Ovary (tissue), 9 donors: ENCODE measurements around the gene GLIS2. TPM values are rescaled to one million over a fixed set of nuclear protein-coding genes. Genes with fewer than 3 reads are reported as not detected.

ENCODE experiments used
- DNase-seq, 5 donors: peaks; one replicate each; pipeline ENCODE4 v3.0.0-alpha.2; 2019 to 2020
- H3K27ac ChIP-seq, 2 donors: fragments of 200-600 bp; one replicate each; pipeline versions ENCODE4 v1.5.1 to v1.8.0; 2019 to 2022
- H3K27me3 ChIP-seq: fragments of 200-600 bp; one replicate; pipeline ENCODE4 v1.8.0; 2022
- H3K36me3 ChIP-seq: fragments of 200-600 bp; sonication (generic); one replicate; pipeline ENCODE4 v1.5.1; 2019
- H3K4me1 ChIP-seq: one replicate; pipeline ENCODE4 v1.8.1; 2013; ENCODE audit warnings: mild to moderate bottlenecking, moderate library complexity; ENCODE audit not compliant: insufficient read depth
- H3K4me3 ChIP-seq: fragments of 200-600 bp; sonication (generic); one replicate; pipeline ENCODE4 v1.5.1; 2017
- H3K9me3 ChIP-seq, 2 donors: fragments of 200-600 bp in 1 of 2; sonication (generic) in 1 of 2; one replicate each; pipeline versions ENCODE4 v1.5.1 to v1.8.1; 2013 to 2019; ENCODE audit warnings: mild to moderate bottlenecking in 1 of 2, moderate library complexity in 1 of 2
- CTCF ChIP-seq, 3 donors: fragments of 450-650 bp in 2 of 3; fragments of 200-600 bp in 1 of 3; IDR thresholded peaks; one replicate each; pipeline versions ENCODE4 v1.5.1 to v1.8.0; 2016 to 2022; ENCODE audit warnings: antibody characterized with exemption in 3 of 3, mild to moderate bottlenecking in 1 of 3
- EP300 ChIP-seq: sonication (generic); formaldehyde crosslinking; IDR thresholded peaks from one replicate; pipeline ENCODE4 v1.6.1; 2017; ENCODE audit warnings: antibody characterized with exemption
- POLR2A ChIP-seq: fragments of 450-650 bp; IDR thresholded peaks from one replicate; pipeline ENCODE4 v1.6.1; 2017; ENCODE audit warnings: antibody characterized with exemption, mild to moderate bottlenecking, moderate library complexity
- WGBS, 3 donors: extraction: QIAGEN DNeasy Blood & Tissue Kit in 1 of 3; methylation state at CpG; one replicate each; pipeline versions ENCODE4 v1.1.5 to v1.1.7; 2013 to 2017; 5-methylcytosine and 5-hydroxymethylcytosine counted together
- intact Hi-C, 4 donors: fragments of 100-400 bp; cut with DNase I; formaldehyde crosslinking; loops; one replicate each; pipeline versions ENCODE4 v1.11.0 to v1.15.1; 2022 to 2023
- polyA plus RNA-seq, 2 donors: library from polyadenylated mRNA; stranded (reverse); fragments of 200-250 nt in 1 of 2; fragments of 350-450 nt in 1 of 2; fragmentation: Illumina TruSeq in 1 of 2; extraction: RNeasy Lipid Tissue Mini Kit (QIAGEN cat#74804) in 1 of 2; gene quantifications; one replicate each; pipeline ENCODE4 v1.2.3, GENCODE V29; 2013 to 2014
- total RNA-seq, 7 donors: library from RNA; depleted of rRNA in 2 of 7; stranded (reverse); fragments of >200 nt in 2 of 7; fragmentation: NEBNext Ultra II Directional in 3 of 7; extraction: Animal tissue kit (Norgen Biotek cat#: 25700) in 3 of 7; gene quantifications; one replicate each; pipeline versions ENCODE4 v1.1.0 to v1.2.4, GENCODE V29; 2016 to 2023
- donor health status: DM: no; HTN: no; CAD: no; lungs with moderate emphysema.
- donor health status: DM: no; HTN: no; CAD: no.
- donor health status: Bipolar disorder and iron deficiency.
- donor health status: DM: yes; HTN: yes; CAD: no.
- donor health status: DM: no; HTN: no; CAD: no.
- donor health status: DM: yes; HTN: yes; CAD: no.

GLIS2 gene
- total and polyA plus RNA-seq, 9 donors, result 1.6 to 79.5 (median 38.4) TPM

- Histone ChIP-seq H3K4me1 (peaks cover 18% of the 10 kb centered on the region), H3K4me3 (no peak overlapping the region), H3K27me3 (no peaks in the 10 kb centered on the region), H3K36me3 (no peaks in the 10 kb centered on the region), H3K9me3 (no peaks in the 10 kb centered on the region), H3K27ac (peak overlapping the region in 1 of 2 donors; percentile 18)
- TF ChIP-seq CTCF (IDR thresholded peaks at IDR 0.05) (no peak), EP300 (no peak), POLR2A (no peak)
- intact Hi-C loops, result no loop called here
- 82 to 87% (median 83%) methylated on average over 8 of the region's 8 CpGs for WGBS, 3 donors
- DNase-seq, result no peak
Observed at GRCh38 chr16:4347010-4347409, 31.1 kb downstream of the GLIS2 start.

GRCh38 chr16:4347765-4348509, 32.1 kb downstream of the GLIS2 start:
- H3K36me3 ChIP-seq, result no peaks in the 10 kb centered on the region
- no peak for TF ChIP-seq POLR2A
- no peak for TF ChIP-seq CTCF (IDR thresholded peaks at IDR 0.05)
- no peak for TF ChIP-seq EP300
- H3K4me3 ChIP-seq, result no peak overlapping the region
- no peaks in the 10 kb centered on the region for H3K9me3 ChIP-seq
- H3K27me3 ChIP-seq, result no peaks in the 10 kb centered on the region
- peaks cover 18% of the 10 kb centered on the region for H3K4me1 ChIP-seq
- DNase-seq, result peak in 1 of 5 donors; percentile 62
- intact Hi-C loops, result no loop called here
- H3K27ac ChIP-seq, result peak overlapping the region in 1 of 2 donors; percentile 18
- WGBS, 3 donors, result 28 to 35% (median 33%) methylated on average over 17 of the region's 17 CpGs

GRCh38 chr16:4349332-4349731, 33.5 kb downstream of the GLIS2 start:
- H3K9me3 ChIP-seq, result no peaks in the 10 kb centered on the region
- TF ChIP-seq EP300 (no peak), POLR2A (no peak), CTCF (IDR thresholded peaks at IDR 0.05) (no peak)
- intact Hi-C loops, result no loop called here
- H3K27me3 ChIP-seq, result no peaks in the 10 kb centered on the region
- H3K4me1 ChIP-seq, result peaks cover 18% of the 10 kb centered on the region
- no peak overlapping the region for H3K4me3 ChIP-seq
- no peaks in the 10 kb centered on the region for H3K36me3 ChIP-seq
- WGBS, 3 donors, result 92 to 94% (median 94%) methylated on average over 5 of the region's 5 CpGs
- no peak overlapping the region for H3K27ac ChIP-seq
- DNase-seq, result no peak

- Histone ChIP-seq H3K4me3 (peak overlapping the region; percentile 82), H3K9me3 (no peaks in the 10 kb centered on the region), H3K27me3 (no peaks in the 10 kb centered on the region), H3K27ac (peak overlapping the region in 1 of 2 donors; percentile 86), H3K36me3 (no peaks in the 10 kb centered on the region), H3K4me1 (peaks cover 18% of the 10 kb centered on the region)
- TF ChIP-seq EP300 (no peak), CTCF (IDR thresholded peaks at IDR 0.05) (no peak), POLR2A (no peak)
- peak in 1 of 5 donors; percentile 54 for DNase-seq
- WGBS, 3 donors, result 28 to 36% (median 32%) methylated on average over 24 of the region's 24 CpGs
- intact Hi-C loops, result no loop called here
Observed at GRCh38 chr16:4350365-4350786, 34.5 kb downstream of the GLIS2 start.
